Measurements from ENCODE around the gene SNRK. TPM values are rescaled to one million over a fixed set of nuclear protein-coding genes. Genes with fewer than 3 reads are reported as not detected.

The SNRK gene
- total RNA-seq, 1 experiment from 2014 or later: 16.6 TPM

DNA sequence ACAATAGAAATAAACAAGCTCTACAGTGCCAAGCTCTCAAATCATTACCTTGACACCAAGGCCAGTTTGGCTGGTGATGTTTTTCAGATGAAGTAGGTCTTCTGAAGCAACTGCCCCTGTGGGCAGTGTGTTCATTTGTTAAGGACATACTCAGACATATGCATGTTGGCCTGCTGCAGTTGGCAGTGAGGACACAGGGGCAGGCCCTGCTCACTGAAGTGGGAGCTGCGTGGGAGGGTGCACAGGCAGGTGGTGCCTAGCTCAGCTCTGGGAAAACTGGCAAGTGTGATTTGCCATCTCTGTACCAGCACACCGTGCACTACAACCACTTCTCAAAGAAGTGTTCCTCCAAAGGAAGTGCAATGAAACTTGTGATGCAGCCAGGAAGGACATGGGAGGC is 28.5 kb upstream of the SNRK start:
- Mint-ChIP-seq H3K4me1 (ENCODE audit: insufficient read depth, unreplicated experiment) (peaks cover 25% of the 10 kb centered on the region), H3K9me3 (ENCODE audit: unreplicated experiment) (no peaks in the 10 kb centered on the region), H3K27ac (ENCODE audit: low read depth, unreplicated experiment) (peak overlapping the region; percentile 49), H3K4me3 (ENCODE audit: unreplicated experiment) (no peak overlapping the region), H3K36me3 (ENCODE audit: insufficient read depth, unreplicated experiment) (no peaks in the 10 kb centered on the region), H3K27me3 (ENCODE audit: insufficient read depth, unreplicated experiment) (no peaks in the 10 kb centered on the region)
- TF ChIP-seq, protein P1, sequence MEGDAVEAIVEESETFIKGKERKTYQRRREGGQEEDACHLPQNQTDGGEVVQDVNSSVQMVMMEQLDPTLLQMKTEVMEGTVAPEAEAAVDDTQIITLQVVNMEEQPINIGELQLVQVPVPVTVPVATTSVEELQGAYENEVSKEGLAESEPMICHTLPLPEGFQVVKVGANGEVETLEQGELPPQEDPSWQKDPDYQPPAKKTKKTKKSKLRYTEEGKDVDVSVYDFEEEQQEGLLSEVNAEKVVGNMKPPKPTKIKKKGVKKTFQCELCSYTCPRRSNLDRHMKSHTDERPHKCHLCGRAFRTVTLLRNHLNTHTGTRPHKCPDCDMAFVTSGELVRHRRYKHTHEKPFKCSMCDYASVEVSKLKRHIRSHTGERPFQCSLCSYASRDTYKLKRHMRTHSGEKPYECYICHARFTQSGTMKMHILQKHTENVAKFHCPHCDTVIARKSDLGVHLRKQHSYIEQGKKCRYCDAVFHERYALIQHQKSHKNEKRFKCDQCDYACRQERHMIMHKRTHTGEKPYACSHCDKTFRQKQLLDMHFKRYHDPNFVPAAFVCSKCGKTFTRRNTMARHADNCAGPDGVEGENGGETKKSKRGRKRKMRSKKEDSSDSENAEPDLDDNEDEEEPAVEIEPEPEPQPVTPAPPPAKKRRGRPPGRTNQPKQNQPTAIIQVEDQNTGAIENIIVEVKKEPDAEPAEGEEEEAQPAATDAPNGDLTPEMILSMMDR (IDR thresholded peaks at IDR 0.05; ENCODE audit: unreplicated experiment): no peak
- POLR2A ChIA-PET: interaction anchor here (0.8 to 1.8 kb wide), 3 partner anchors 16 to 42 kb away, joined by 3 to 5 read pairs (median 3); no protein-coding TSS in a partner anchor
- no peak for DNase-seq (ENCODE audit: unreplicated experiment)
- intact Hi-C loops (cut with micrococcal nuclease): no loop called here
- BruUV-seq (replicated peaks): no TSS peak
- CTCF ChIA-PET: no interaction called here

DNA sequence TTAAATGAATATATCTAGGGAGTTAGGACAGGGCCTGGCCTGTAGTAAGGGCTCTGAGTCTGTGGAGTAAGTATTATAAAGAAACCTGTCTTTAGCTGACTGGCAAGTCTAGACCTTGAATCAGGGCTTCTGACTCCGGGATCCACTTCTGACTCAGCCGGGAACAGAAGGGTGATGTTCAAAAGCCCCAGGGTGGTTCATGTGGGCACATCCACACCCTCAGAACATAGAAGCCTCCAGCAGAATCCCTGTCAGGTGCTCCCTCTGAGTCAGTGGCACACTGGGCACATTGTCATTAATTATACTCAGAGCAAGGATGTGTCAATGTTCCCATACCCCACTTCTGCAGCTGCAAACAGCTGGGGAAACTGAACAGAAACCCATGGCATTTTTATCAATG is 26.7 kb upstream of the SNRK start:
- H3K9me3 Mint-ChIP-seq (ENCODE audit: unreplicated experiment): no peaks in the 10 kb centered on the region
- peak overlapping the region; percentile 49 for H3K27ac Mint-ChIP-seq (ENCODE audit: low read depth, unreplicated experiment)
- intact Hi-C loops (cut with micrococcal nuclease): no loop called here
- peaks cover 25% of the 10 kb centered on the region for H3K4me1 Mint-ChIP-seq (ENCODE audit: insufficient read depth, unreplicated experiment)
- peak; percentile 59 for DNase-seq (ENCODE audit: unreplicated experiment)
- ChIA-PET POLR2A (interaction anchor here (0.6 to 2.0 kb wide), 12 partner anchors 9 to 94 kb away, joined by 3 to 22 read pairs (median 4); partner anchors contain the start of gene SNRK), CTCF (interaction anchor here (0.6 to 2.4 kb wide), 4 partner anchors 20 to 264 kb away, joined by 3 to 8 read pairs (median 3); no protein-coding TSS in a partner anchor)
- H3K36me3 Mint-ChIP-seq (ENCODE audit: insufficient read depth, unreplicated experiment): no peaks in the 10 kb centered on the region
- H3K4me3 Mint-ChIP-seq (ENCODE audit: unreplicated experiment): no peak overlapping the region
- TF ChIP-seq, protein P1 (IDR thresholded peaks at IDR 0.05; ENCODE audit: unreplicated experiment): no peak
- BruUV-seq (replicated peaks): no TSS peak
- H3K27me3 Mint-ChIP-seq (ENCODE audit: insufficient read depth, unreplicated experiment): no peaks in the 10 kb centered on the region

DNA sequence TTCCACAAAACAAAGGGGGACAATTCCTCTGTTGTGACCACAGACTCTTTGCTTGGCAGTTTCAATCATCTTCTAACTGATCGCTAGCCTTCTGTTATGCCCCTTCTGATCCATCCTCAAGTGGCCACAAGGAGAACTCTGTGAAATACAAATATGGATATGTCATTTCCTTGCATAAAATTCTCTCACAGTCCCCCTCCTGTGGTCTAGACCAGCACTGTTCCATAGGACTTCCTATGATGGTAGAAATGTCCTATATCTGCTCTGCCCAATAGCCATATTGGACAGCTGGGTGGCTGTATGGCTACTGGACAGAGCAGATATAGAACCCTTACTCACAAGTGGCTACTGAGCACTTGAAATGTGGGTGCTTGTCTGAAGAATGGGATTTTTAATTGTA is 25.9 kb upstream of the SNRK start:
- H3K27ac Mint-ChIP-seq (ENCODE audit: low read depth, unreplicated experiment): no peak overlapping the region
- no peaks in the 10 kb centered on the region for H3K27me3 Mint-ChIP-seq (ENCODE audit: insufficient read depth, unreplicated experiment)
- CTCF ChIA-PET: interaction anchor here (0.5 to 2.4 kb wide), 6 partner anchors 16 to 299 kb away, joined by 3 to 8 read pairs (median 3); no protein-coding TSS in a partner anchor

DNA sequence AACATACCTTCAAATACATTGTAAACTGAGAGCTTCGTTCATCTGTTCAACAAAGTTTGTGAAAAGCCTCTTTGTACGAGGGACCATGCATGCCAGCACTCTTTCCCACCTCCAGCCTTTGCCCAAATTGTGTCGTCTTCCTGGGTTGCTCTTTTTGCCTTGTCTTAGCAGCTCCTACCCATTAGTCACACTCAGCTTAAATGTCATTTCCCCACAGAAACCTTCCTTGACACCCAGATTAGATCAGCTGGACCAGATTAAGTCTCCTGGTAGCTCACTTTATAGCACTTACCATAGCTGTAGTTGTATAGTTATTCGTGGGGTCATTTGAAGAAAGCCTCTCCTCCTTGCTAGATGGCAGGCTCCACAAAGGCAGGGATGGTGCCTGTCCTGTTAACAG is 24.1 kb upstream of the SNRK start:
- H3K27me3 Mint-ChIP-seq (ENCODE audit: insufficient read depth, unreplicated experiment): no peaks in the 10 kb centered on the region
- ChIA-PET CTCF (interaction anchor here (0.7 to 1.3 kb wide), 2 partner anchors 8 to 100 kb away, joined by 3 to 4 read pairs; no protein-coding TSS in a partner anchor), POLR2A (interaction anchor here (0.9 to 1.0 kb wide), 2 partner anchors 22 to 71 kb away, joined by 3 to 5 read pairs; no protein-coding TSS in a partner anchor)
- H3K36me3 Mint-ChIP-seq (ENCODE audit: insufficient read depth, unreplicated experiment): no peaks in the 10 kb centered on the region
- no peak for DNase-seq (ENCODE audit: unreplicated experiment)
- BruUV-seq (replicated peaks): no TSS peak
- TF ChIP-seq, protein P1 (IDR thresholded peaks at IDR 0.05; ENCODE audit: unreplicated experiment): no peak
- H3K4me3 Mint-ChIP-seq (ENCODE audit: unreplicated experiment): no peak overlapping the region
- H3K4me1 Mint-ChIP-seq (ENCODE audit: insufficient read depth, unreplicated experiment): peaks cover 25% of the 10 kb centered on the region
- no peak overlapping the region for H3K27ac Mint-ChIP-seq (ENCODE audit: low read depth, unreplicated experiment)
- H3K9me3 Mint-ChIP-seq (ENCODE audit: unreplicated experiment): no peaks in the 10 kb centered on the region
- intact Hi-C loops (cut with micrococcal nuclease): no loop called here

More for the DNA sequence above, 25.9 kb upstream of the SNRK start:
- intact Hi-C loops (cut with micrococcal nuclease): no loop called here
- no peak for DNase-seq (ENCODE audit: unreplicated experiment)
- peaks cover 32% of the 10 kb centered on the region for H3K4me1 Mint-ChIP-seq (ENCODE audit: insufficient read depth, unreplicated experiment)
- H3K9me3 Mint-ChIP-seq (ENCODE audit: unreplicated experiment): no peaks in the 10 kb centered on the region
- BruUV-seq (replicated peaks): no TSS peak
- POLR2A ChIA-PET: interaction anchor here (0.6 to 2.0 kb wide), 7 partner anchors 8 to 80 kb away, joined by 3 to 22 read pairs (median 7); partner anchors contain the start of gene SNRK
- H3K36me3 Mint-ChIP-seq (ENCODE audit: insufficient read depth, unreplicated experiment): no peaks in the 10 kb centered on the region
- no peak overlapping the region for H3K4me3 Mint-ChIP-seq (ENCODE audit: unreplicated experiment)
- TF ChIP-seq, protein P1 (IDR thresholded peaks at IDR 0.05; ENCODE audit: unreplicated experiment): no peak
